ENCODE data around the gene AJM1. TPM values are rescaled to one million over a fixed set of nuclear protein-coding genes. Genes with fewer than 3 reads are reported as not detected.
"Not testable (repeated sequence)": the region's sequence is repeated elsewhere in the genome, so short reads cannot be mapped to it uniquely, and the experiment has no call there.

The AJM1 gene
- total RNA-seq, 1 experiment from 2014 or later, result 2.7 TPM

GRCh38 chr9:136829981-136830885 lies 12.0 kb upstream of the AJM1 start:
- DNase-seq (ENCODE audit: extremely low read depth, low read depth), result no peak

GRCh38 chr9:136831002-136831719 lies 11.1 kb upstream of the AJM1 start:
- DNase-seq (ENCODE audit: extremely low read depth, low read depth), result no peak

GRCh38 chr9:136831720-136832104 lies 10.6 kb upstream of the AJM1 start:
- DNase-seq (ENCODE audit: extremely low read depth, low read depth), result no peak

- DNase-seq (ENCODE audit: extremely low read depth, low read depth), result no peak
These were observed 9.7 kb upstream of the AJM1 start for GRCh38 chr9:136832581-136832980.

- DNase-seq (ENCODE audit: extremely low read depth, low read depth), result not testable (repeated sequence)
These were observed 8.8 kb upstream of the AJM1 start for GRCh38 chr9:136833381-136834048.

- no peak for DNase-seq (ENCODE audit: extremely low read depth, low read depth)
These were observed 6.9 kb upstream of the AJM1 start for GRCh38 chr9:136835162-136835931.

GRCh38 chr9:136835932-136836904 lies 6.1 kb upstream of the AJM1 start:
- DNase-seq (ENCODE audit: extremely low read depth, low read depth), result no peak

- no peak for DNase-seq (ENCODE audit: extremely low read depth, low read depth)
These were observed 5.0 kb upstream of the AJM1 start for GRCh38 chr9:136837146-136837855.

GRCh38 chr9:136837856-136838277 lies 4.4 kb upstream of the AJM1 start:
- DNase-seq (ENCODE audit: extremely low read depth, low read depth), result not testable (repeated sequence)

GRCh38 chr9:136838314-136839228 lies 3.7 kb upstream of the AJM1 start:
- no peak for DNase-seq (ENCODE audit: extremely low read depth, low read depth)

- no peak for DNase-seq (ENCODE audit: extremely low read depth, low read depth)
These were observed 2.8 kb upstream of the AJM1 start for GRCh38 chr9:136839229-136840139.

GRCh38 chr9:136840140-136840876 lies 2.0 kb upstream of the AJM1 start:
- DNase-seq (ENCODE audit: extremely low read depth, low read depth), result no peak

GRCh38 chr9:136840877-136841645 lies 1.2 kb upstream of the AJM1 start:
- DNase-seq (ENCODE audit: extremely low read depth, low read depth), result peak; percentile 30

- not testable (repeated sequence) for DNase-seq (ENCODE audit: extremely low read depth, low read depth)
These were observed 465 bp upstream of the AJM1 start for GRCh38 chr9:136841646-136842379.
